NCI-H1417 (cell line): ENCODE results near the gene ZSCAN12.
"Not testable (repeated sequence)": the region's sequence is repeated elsewhere in the genome, so short reads cannot be mapped to it uniquely, and the experiment has no call there.

ENCODE experiments used
- DNase-seq, 3 experiments: peaks; one replicate each; lab custom pipeline; 2025; lab: John Stamatoyannopoulos, UW

ZSCAN12 gene

DNA sequence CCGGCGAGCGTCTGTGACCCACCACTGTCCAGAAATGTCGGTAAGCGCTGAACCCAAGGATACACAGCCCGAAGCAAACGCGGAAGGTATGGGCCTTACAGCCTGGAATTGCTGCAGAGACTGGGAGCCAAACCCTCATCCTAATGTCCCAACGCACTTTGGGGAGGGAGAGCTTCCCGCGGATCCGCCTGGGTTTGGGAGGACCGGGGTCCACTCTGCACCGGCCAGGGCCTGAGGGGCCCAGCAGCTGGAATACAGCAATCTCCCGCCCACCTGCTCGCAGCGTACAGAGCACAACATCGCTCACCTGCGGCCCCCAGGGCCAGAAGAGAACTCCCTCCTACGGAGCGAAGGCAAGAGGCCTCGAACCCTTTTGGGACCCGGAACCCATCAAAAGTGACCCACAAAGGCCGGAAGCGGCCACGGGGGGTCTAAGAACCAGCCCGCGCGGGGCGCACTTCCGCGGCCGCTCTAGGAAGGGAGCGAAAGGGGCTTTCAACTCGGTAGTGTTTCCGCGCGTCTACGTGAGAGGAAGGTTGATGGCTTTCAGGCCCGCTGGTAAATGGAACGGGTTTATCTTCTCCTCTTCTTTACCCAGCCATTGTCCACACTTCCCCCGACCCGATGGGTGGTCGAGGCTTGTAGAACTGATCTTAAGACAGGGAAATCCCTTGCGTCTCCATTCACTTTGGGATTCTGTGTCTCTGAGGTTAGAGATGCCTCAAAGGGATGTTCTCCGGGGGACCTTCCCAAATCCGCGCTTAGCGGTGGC lies at the start of gene ZSCAN12:
Gene ZSCAN12 (minus strand): TSS at position 398 of the 772 bp plus-strand sequence. CDS start 1,342 bp downstream, outside the sequence.
- peak; percentile 64 to 91 (median 87) for DNase-seq

- no peak for DNase-seq
Observed at GRCh38 chr6:28449056-28449455, 49.5 kb upstream of the ZSCAN12 start.

GRCh38 chr6:28447512-28447906 lies 48.0 kb upstream of the ZSCAN12 start:
- not testable (repeated sequence) for DNase-seq

DNA sequence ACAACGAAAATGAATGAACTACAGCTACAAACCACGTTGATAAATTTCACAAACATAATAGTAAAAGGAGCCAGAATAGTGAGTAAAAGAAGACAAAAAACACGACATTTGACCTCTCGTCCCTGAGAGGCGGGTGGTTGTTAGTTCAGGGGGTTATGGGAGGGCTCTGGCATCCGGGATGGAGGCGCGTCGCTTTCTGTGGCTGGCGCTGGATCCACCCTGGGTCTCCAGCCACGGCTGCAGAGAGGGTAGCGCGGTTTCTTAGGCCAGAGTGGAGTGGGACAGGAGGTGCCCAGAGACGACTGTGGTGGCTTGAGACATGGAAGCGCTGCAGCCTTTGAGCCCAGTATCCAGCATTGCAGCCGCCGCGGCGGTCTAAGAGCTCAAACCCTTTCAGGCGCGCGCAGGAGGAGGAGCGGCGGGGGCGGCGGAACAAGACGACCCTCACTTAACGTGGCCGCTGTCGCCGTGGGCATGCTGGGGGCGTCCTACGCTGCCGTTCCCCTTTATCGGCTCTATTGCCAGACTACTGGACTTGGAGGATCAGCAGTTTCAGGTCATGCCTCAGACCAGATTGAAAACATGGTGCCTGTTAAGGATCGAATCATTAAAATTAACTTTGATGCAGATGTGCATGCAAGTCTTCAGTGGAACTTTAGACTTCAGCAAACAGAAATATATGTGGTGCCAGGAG lies 47.4 kb upstream of the ZSCAN12 start:
- peak in 2 of 3 experiments; percentile 4 to 55 for DNase-seq

GRCh38 chr6:28444759-28445158 lies 45.2 kb upstream of the ZSCAN12 start:
- peak in 1 of 3 experiments; percentile 2 for DNase-seq

- peak in 2 of 3 experiments; percentile 80 to 92 for DNase-seq
Observed at GRCh38 chr6:28443112-28443773, 43.7 kb upstream of the ZSCAN12 start, which contains the start of gene ZSCAN23. ZSCAN23 (minus strand) TSS chr6:28443491; CDS start chr6:28436266, 7,225 bp downstream.

- no peak for DNase-seq
Observed at GRCh38 chr6:28442586-28442985, 43.0 kb upstream of the ZSCAN12 start.

DNA sequence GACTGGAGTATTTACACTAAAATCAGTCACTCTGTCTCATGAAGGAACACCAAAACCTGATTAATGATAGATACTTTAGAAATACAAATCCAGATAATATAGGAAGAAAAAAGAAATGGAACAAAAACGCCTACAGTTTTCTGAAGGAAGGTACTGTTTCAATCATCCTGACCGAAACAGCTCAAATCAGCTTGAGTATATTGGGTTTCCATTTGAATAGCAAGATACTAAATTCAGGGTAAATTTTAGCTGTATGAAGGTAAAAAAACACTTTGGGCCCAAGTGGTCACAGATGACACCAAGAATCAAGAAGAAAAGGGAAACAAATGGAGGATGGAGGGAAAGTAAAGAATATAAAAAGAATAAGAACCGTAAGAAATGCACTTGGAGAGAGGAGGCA lies 36.9 kb upstream of the ZSCAN12 start:
- DNase-seq, result no peak

GRCh38 chr6:28433119-28433518 lies 33.6 kb upstream of the ZSCAN12 start:
- DNase-seq, result no peak

DNA sequence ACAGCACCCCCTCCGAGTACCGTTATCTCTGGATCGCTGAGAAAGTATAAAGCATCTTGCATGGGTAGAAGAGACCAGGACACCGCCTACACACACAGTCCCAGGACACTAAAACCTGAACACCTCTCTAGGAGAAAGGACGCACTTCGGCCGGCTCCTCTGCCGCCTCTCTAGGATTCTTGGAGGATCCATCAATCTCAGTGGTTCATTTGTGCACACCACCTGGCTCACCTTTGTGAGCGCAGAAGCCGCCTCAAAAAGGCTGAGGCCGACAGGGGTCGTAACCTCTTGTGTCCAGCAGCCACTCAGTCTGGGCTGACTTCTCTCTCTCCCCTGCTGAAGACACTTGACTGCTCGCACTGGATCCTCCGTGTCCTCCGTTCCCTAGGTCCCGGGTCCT lies 30.2 kb upstream of the ZSCAN12 start:
- no peak for DNase-seq

- no peak for DNase-seq
Observed at GRCh38 chr6:28425944-28426541, 26.5 kb upstream of the ZSCAN12 start.

- DNase-seq, result no peak
Observed at GRCh38 chr6:28424163-28424562, 24.6 kb upstream of the ZSCAN12 start.

- DNase-seq, result no peak
Observed at GRCh38 chr6:28423546-28423945, 24.0 kb upstream of the ZSCAN12 start.

GRCh38 chr6:28413681-28414080 lies 14.1 kb upstream of the ZSCAN12 start:
- no peak for DNase-seq

DNA sequence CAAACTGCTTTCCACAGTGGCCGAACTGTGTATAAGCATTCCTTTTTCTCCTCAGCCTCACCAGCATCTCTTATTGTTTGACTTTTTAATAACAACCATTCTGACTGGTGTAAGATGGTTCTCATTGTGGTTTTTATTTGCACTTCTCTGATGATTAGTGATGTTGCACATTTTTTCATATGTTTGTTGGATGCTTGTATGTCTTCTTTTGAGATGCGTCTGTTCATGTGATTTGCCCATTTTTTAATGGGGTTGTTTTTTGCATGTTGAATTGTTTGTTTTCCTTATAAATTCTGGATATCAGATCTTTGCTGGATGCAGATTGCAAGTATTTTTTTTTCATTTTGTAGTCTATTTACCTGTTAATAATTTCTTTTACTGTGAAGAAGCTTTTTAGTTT lies 11.2 kb upstream of the ZSCAN12 start:
- no peak for DNase-seq

DNA sequence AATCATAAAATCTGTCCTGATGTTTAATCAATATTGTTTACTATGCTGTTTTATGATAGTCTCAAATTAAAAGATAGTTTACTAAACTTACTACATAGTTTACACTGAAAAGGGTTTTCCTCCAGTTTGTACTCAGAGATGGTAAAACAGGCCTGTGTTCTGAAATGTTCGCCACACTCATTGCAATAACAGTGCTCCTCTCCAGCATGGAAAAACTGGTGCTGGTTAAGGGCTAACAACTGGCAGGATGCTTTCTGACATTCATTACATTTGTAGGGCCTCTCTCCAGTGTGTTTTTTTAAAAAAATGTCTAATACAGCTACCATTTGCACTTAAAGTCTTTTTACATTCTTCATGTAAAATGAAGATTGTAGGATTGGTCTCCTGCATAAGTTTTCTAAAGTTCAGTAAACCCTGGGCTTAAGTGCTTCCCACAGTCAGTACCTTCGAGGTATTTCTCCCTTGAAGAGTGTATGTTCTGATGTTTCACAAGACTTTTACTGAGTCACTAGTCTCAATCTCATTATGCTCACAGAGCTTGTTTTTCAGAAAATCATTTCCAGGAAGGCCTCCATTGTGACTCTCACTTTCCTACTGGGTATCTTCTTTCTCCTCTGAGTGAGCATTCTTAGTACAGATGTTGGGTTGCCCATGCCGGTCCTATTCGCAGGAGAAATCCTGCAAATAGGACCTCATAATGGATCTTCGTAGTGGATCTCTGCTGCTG lies 8.7 kb upstream of the ZSCAN12 start:
- no peak for DNase-seq

GRCh38 chr6:28407401-28407800 lies 7.9 kb upstream of the ZSCAN12 start:
- no peak for DNase-seq

DNA sequence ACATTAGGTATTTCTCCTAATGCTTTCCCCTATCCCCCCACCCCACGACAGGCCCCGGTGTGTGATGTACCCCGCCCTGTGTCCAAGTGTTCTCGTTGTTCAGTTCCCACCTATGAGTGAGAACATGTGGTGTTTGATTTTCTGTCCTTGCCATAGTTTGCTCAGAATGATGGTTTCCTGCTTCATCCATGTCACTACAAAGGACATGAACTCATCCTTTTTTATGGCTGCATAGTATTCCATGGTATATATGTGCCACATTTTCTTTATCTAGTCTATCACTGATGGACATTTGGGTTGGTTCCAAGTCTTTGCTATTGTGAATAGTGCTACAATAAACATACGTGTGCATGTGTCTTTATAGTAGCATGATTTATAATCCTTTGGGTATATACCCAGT lies 4.4 kb upstream of the ZSCAN12 start:
- DNase-seq, result not testable (repeated sequence)

- no peak for DNase-seq
Observed at GRCh38 chr6:28402197-28402596, 2.6 kb upstream of the ZSCAN12 start.

DNA sequence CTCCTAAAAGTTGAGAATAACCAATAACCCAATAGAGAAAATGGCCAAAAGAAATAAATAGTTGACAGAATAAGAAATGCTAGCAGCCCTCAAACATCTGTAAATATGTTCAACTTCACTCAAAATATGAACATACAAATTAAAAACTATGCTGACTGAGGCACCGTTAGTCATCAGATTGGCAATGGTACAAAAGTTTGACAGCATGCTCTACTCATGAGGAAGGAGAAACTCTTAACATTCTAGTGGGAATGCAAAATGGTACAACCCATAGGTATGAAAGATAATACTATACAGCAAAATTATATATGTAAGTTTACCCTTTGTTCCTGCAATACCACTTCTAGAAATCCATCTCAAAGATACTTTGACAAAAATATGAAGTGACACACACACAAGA lies 1.6 kb upstream of the ZSCAN12 start:
- DNase-seq, result no peak

DNA sequence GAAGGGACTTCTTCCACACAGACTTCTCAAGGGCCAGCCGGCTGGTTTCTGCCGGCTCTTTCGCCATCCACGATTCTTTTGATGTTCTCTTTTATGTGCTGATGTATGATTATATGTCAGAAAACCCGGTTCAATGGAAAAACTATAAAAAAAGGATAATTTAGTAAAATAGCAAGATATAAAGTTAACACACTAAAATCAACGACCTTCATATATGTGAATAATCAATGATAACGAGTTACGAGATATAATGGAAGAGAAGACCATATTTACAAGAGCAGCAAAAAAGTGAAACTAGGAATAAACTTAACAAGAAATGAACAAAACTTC lies 540 bp upstream of the ZSCAN12 start:
- DNase-seq, result no peak

DNA sequence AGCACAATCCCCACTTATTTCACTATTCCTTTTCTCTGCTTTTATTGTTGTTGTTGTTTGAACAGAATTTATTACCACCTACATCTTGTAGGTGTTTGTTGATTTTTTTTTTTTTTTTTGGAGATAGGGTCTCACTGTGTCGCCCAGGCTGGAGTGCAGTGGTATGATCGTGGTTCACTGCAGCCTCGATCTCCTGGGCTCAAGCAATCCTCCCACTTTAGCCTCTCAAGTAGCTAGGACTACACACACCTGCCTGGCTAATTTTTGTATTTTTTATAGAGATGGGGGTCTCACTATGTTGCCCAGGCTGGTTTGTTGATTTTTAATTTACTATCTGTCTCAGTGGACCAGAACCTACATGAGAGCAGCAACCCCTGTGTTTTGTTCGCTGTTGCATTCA lies 3.6 kb downstream of the ZSCAN12 start:
- DNase-seq, result no peak
